ENCODE data around the gene PLCG1. TPM values are rescaled to one million over a fixed set of nuclear protein-coding genes. Genes with fewer than 3 reads are reported as not detected.

Gene PLCG1
- total and polyA plus RNA-seq, 2 of the 8 experiments (the other 6 are each of a cell fraction or from before 2014, with no cell fraction given): 103 to 154 TPM

- TF ChIP-seq HDAC2 (IDR thresholded peaks at IDR 0.05; ENCODE audit: borderline replicate concordance in 1 of 2, low read depth in 2 of 2, low read length in 2 of 2) (no peak), SUZ12 (IDR thresholded peaks at IDR 0.05; ENCODE audit: low read length) (no peak), JUND (IDR thresholded peaks at IDR 0.05; ENCODE audit: low read length) (no peak), CREB1 (IDR thresholded peaks at IDR 0.05) (no peak), SIRT6 (IDR thresholded peaks at IDR 0.05; ENCODE audit: low read length) (no peak), SIN3A (conservative IDR thresholded peaks at IDR 0.05 in 1 of 2, IDR thresholded peaks at IDR 0.05 in 1 of 2; ENCODE audit: low read depth in 1 of 2, low read length in 2 of 2) (no peak), GABPA (IDR thresholded peaks at IDR 0.05; ENCODE audit: borderline replicate concordance, insufficient read depth, low read length) (no peak), POU5F1 (IDR thresholded peaks at IDR 0.05; ENCODE audit: low read depth, low read length) (no peak), EGR1 (IDR thresholded peaks at IDR 0.05; ENCODE audit: borderline replicate concordance, low read depth, low read length) (no peak)
Observed at GRCh38 chr20:41095110-41095969, 42.0 kb upstream of the PLCG1 start (continued).
